T-helper 1 cell treated with Interleukin-12 subunit alpha and Interleukin-12 subunit beta and Interleukin-4 antibody, amounts not matched to agents 30 ng/mL and 1 ng/mL, for 36 hours (primary cell): ENCODE data around the gene NPHS2. TPM values are rescaled to one million over a fixed set of nuclear protein-coding genes. Genes with fewer than 3 reads are reported as not detected.

Experiments used
- intact Hi-C: fragments of 100-400 bp; cut with micrococcal nuclease; formaldehyde crosslinking; loops from one replicate; pipeline ENCODE4 v1.15.1; 2024
- total RNA-seq: library from RNA; stranded (reverse); gene quantifications from 2 replicates; pipeline ENCODE4 v1.2.3, GENCODE V29; 2022

NPHS2 gene
- not detected in 2 replicates for total RNA-seq

GRCh38 chr1:179575497-179576314, at the start of gene NPHS2:
TSS of gene NPHS2 (minus strand) at chr1:179575948. CDS start at chr1:179575864, 84 bp downstream.
- intact Hi-C loops, result no loop called here

DNA sequence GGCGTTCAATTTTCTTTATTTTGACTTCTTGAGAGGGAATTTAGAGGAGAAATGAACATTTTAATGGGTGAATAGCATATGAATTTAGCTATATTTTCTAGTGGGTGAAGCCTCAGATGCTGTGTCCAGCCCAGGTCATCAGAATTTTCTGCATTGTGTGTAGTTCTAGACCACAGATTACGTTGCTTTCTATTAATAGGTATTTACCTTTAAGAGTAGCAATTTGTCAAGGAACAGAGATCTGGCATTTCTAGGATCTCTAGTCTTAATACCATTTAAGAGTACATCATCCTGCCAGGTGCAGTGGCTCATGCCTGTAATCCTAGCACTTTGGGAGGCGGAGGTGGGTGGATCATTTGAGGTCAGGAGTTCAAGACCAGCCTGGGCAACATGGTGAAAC, 36.6 kb upstream of the NPHS2 start:
- intact Hi-C loops, result no loop called here

DNA sequence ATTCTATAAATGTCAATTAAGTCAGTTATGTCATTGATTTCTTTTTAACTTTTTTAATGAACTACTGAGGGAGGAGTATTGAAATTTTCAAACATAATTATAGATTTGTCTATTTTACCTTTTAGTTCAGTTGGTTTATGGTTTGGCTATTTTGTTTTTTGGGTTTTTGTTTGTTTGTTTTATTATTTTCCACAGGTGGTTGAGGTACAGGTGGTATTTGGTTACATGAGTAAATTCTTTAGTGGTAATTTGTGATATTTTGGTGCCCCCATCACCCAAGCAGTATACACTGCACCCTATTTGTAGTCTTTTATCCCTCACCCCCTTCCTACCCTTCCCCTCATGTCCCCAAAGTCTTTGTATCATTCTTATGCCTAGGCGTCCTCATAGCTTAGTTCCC, 25.3 kb upstream of the NPHS2 start:
- intact Hi-C loops, result no loop called here

GRCh38 chr1:179599623-179600249, 24.0 kb upstream of the NPHS2 start:
- intact Hi-C loops, result loop anchor here (2.0 kb wide), 1 partner anchor 521 kb away; no protein-coding TSS in a partner anchor

GRCh38 chr1:179598631-179599030, 22.9 kb upstream of the NPHS2 start:
- intact Hi-C loops, result loop anchor here (2.0 kb wide), 1 partner anchor 520 kb away; no protein-coding TSS in a partner anchor

DNA sequence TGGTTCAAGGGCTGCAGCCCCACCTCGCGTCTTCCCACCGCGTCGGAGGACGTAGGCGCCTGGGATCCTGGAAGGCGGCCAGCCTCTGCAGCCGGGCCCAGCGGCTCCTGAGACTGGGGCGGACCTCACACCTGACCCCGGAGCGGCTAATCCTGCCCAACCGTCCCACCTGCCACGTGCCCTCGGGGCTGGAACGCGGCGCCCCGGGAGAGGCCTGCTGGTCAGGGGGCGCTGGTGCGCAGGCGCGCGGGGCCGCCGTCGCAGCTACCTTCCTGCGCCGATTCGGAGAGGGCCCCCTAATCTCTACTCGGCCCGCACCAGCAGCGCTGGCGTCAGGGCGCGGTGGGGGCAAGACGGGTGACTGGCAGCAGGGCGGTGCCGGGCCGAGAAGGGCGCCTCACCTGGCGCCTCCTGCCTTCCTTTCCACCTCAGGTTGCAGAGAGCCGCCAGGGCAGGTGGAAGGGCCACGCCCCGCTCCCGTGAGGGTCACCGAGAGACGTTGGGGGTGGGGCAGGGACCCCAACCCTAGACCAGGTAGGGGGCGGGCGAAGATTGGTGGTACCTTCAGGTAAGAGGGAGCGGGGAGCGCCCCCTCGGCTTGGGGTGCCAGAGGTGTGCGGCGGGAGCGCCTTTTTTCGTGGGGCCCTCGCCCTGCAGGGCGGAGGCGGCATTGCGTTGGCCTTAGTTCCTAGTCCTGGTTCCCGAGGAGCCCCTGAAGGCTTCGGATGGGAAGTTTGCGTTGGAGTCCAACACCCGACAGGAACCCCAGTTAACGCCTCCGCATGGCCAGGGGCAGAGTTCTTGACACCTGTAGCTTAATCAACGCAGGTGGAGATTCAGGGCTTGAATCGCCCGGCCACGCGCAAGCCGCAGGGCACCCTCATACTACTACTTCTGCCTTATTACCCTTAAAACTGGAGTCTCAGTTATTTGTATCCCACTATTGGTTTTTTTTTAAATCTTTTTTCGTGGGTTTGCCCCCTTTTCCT, 16.1 kb upstream of the NPHS2 start, which contains the start of gene TDRD5:
Gene TDRD5, plus strand, starts transcription at position 241 of the 989 bp plus-strand sequence. CDS start 784 bp downstream, outside the sequence.
- intact Hi-C loops, result no loop called here

GRCh38 chr1:179591253-179591591, 15.5 kb upstream of the NPHS2 start:
- intact Hi-C loops, result no loop called here

DNA sequence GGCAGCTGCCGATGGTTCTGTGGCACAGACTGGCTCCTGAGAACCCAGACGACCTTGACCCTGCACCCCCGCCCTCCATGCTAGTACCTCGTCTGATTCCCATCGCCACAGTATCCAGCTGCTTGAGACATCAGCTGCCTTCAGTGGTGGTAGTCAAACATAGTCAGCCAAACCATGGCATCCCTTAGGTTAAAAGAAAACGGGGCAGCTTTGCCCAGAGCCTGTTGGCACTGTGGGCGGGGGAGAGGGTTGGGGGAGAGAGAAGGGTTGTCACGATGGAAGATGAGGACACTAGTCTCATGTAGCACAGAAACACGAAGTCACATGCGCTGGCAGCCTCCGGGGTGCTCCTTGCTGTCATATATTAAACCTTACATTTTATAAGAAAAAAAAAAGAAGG, 14.9 kb upstream of the NPHS2 start:
- intact Hi-C loops, result no loop called here

GRCh38 chr1:179589509-179589908, 13.8 kb upstream of the NPHS2 start:
- intact Hi-C loops, result no loop called here

DNA sequence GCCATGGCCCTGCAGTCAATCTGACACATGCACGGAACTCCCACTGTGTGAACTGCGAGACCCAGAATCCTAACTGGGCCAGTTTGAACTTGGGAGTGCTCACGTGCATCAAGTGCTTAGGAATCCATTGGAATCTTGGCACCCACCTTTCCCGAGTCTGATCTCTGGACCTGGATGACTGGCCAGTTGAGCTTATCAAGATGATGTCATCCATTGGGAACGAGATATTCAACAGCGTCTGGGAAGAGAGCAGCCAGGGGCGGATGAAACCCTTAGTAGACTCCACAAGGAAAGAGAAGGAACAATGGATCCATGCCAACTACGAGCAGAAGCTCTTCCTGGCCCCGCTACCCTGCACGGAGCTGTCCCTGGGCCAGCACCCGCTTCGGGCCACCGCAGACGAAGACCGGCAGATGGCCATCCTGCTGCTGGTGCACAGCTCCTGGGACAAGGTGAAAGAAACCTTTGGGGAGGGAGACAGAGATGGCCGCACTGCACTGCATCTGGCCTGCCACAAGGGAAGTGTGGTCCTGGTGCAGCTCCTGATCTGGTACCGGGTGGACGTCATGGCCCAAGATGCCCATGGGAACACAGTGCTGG, 12.8 kb upstream of the NPHS2 start:
- intact Hi-C loops, result no loop called here

GRCh38 chr1:179587336-179587735, 11.6 kb upstream of the NPHS2 start:
- intact Hi-C loops, result no loop called here

DNA sequence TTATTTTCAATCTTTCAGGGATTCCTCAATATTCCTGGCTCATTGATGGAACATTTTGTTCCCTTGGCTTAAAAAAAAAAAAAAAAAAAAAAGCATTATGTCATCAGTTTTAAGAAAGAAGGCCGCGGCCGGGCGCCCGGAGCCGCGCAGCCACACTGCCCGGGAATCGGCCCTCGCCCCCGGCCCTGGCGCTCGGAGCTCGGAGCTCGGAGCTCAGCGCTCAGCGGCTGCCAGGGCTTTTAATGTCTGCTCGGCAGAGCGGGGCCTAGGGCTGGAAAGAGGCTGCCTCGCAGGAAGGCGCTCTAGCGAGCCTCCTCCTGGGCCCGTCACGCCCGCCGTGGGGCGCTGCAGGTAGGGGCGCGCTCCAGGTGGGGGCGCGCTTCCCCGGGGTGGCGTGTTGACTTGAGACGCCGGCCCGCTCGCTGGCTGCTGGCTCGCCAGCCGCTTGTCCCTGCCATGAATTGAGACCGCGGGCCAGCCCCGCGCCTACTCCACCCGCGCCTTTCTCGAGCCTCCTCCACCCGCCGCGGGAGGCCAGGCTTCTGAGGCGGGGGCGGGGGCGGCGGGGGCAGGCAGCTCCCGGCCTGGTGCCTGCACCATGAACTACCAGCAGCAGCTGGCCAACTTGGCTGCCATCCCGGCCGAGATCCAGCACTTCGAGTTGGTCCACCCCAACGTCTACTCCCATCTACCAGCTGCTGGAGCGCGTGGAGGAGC, 10.5 kb upstream of the NPHS2 start:
- intact Hi-C loops, result no loop called here

DNA sequence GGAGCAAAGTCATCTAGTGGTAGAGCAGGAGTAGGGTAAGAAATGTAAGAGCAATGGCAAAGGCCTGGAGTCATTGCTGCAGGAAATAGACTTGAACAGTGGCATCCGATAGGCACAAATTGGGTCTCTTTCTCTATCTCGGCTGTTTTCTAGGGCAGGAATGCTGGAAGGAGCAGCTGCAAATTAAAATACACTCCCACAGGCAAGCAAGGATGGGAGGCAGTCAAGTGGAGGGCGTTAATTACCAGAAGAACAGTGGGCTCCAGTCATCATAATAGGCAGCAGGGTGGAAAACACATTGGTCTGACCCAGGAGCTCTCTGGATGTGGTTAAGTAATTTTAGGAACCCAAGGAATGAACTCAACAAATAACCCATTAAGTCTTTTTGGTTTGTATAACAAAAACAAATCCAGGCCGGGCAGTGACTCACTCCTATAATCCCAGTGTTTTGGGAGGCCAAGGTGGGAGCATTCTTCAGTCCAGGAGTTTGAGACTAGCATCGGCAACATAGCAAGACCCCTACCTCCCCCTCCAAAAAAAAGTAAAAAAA, 8.1 kb upstream of the NPHS2 start:
- intact Hi-C loops, result no loop called here

DNA sequence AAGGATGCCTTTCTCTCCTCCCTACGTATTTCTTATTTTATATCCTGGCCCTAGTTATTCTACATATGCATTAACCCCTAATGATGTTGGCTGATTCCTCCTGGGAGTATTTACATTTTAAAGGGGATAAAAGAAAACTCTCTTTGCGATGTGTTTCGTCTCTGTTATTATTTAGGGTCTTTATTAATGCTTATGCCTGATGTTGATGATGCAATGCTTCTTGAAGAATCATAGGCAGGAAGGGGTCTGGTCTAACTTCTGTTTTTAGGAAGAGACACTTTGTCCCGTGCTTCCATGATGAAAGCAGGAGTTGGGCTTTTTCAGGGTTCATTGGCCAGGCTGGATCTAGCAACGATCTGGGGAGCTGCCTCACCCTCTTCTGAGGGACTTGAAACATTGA, 761 bp upstream of the NPHS2 start:
- intact Hi-C loops, result no loop called here

DNA sequence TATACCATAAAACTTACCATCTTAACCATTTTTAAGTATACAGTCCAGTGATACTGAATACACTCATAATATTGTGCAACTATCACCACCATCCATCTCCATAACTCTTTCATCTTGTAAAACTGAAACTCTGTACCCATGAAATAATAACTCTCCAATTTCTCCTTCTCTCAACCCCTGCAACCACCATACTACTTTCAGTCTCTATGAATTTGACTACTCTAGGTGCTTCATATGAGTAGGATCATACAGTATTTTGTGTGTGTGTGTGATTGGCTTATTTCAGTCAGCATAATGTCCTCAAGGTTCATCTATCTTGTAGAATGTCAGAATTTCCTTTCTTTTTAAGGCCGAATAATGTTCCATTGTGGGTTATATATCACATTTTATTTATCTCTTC, 17.7 kb downstream of the NPHS2 start:
- intact Hi-C loops, result no loop called here

DNA sequence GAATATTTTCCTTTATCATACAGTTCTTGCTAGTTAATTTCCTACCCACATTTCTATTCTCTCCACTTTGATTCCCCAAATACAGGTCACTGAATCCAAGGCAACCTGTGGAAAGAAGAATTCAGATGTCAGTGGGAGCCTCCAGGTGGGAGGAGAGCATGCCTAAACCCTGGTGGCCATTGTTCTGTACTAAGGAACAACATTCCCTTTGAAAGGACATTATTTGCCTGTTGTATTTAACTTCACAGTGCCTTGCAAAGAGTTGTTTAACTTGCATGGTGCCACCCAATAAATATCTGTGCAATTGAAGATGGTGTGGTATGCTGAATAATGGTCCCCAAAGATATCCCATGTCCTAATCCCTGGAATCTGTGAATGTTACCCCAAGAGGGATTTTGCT, 21.3 kb downstream of the NPHS2 start:
- intact Hi-C loops, result no loop called here

DNA sequence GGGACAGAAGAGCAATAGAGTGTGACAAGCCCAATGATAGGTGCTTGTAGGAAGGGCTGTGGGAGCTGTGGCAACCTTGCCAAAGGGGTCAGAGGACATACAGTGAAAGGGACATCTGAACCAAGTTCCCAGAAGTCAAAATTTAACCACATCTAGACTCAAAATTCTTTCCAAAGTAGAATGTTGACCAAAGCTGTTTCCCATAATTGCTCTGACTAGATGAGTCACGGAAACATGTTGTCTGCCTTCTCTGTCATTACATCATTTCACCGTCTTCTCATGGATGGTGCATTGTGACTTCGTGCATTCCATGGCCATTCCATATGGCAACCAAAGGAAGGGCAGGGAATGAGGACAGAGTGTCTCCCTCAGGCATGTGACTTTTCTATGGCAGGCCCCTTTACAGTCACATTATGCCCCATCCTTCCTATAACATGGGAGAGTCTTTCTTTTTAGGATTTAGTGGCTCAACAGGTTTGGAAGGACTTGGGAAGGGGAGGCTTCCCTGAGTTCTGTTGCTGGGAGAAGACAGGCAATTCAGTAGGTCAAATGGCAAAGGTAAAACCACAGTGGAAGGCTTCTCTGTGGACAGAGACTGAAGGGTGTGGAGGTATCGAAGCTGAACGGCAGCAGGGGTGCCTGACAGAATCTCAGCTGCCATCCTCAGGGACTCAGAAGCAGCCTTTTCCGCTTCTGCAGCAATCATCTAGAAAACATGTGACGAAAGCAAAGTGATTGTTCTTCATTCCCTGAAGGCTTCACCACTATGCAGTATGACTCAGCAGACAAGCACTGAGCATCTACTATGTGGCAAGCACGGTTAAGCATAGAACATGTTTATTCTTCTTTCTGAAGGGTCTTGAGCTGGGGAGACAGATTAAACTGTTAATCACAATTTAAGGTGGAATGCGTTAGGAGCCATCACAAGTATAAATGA, 24.7 kb downstream of the NPHS2 start:
- intact Hi-C loops, result no loop called here

- intact Hi-C loops, result no loop called here
Observed at GRCh38 chr1:179549368-179549700, 26.4 kb downstream of the NPHS2 start.

- intact Hi-C loops, result no loop called here
Observed at GRCh38 chr1:179548666-179549367, 26.9 kb downstream of the NPHS2 start.
